ENCODE data around the gene ABCB10.
A peak's percentile ranks its signal among the peaks of the same experiment; 100 is the strongest.
"Not testable (repeated sequence)": the region's sequence is repeated elsewhere in the genome, so short reads cannot be mapped to it uniquely, and the experiment has no call there.

The ABCB10 gene

GRCh38 chr1:229572286-229572685 is 13.8 kb upstream of the ABCB10 start:
- no peak for DNase-seq (ENCODE audit: low spot score)

GRCh38 chr1:229570891-229571516 is 12.5 kb upstream of the ABCB10 start:
- DNase-seq (ENCODE audit: low spot score) = no peak

GRCh38 chr1:229570305-229570704 is 11.8 kb upstream of the ABCB10 start:
- no peak for DNase-seq (ENCODE audit: low spot score)

GRCh38 chr1:229567109-229567868 is 8.8 kb upstream of the ABCB10 start:
- DNase-seq (ENCODE audit: low spot score) = no peak

- no peak for DNase-seq (ENCODE audit: low spot score)
Observed at GRCh38 chr1:229563701-229564100, 5.2 kb upstream of the ABCB10 start.

- no peak for DNase-seq (ENCODE audit: low spot score)
Observed at GRCh38 chr1:229563241-229563640, 4.7 kb upstream of the ABCB10 start.

- DNase-seq (ENCODE audit: low spot score) = no peak
Observed at GRCh38 chr1:229562686-229563085, 4.2 kb upstream of the ABCB10 start.

GRCh38 chr1:229561141-229561540 is 2.6 kb upstream of the ABCB10 start:
- peak; percentile 42 for DNase-seq (ENCODE audit: low spot score)

GRCh38 chr1:229560124-229560523 is 1.6 kb upstream of the ABCB10 start:
- not testable (repeated sequence) for DNase-seq (ENCODE audit: low spot score)

GRCh38 chr1:229559336-229559801 is 862 bp upstream of the ABCB10 start:
- DNase-seq (ENCODE audit: low spot score) = peak; percentile 34

- DNase-seq (ENCODE audit: low spot score) = peak; percentile 73
Observed at GRCh38 chr1:229557913-229558414, 543 bp downstream of the ABCB10 start.

GRCh38 chr1:229557200-229557850 is 1.2 kb downstream of the ABCB10 start:
- peak; percentile 66 for DNase-seq (ENCODE audit: low spot score)

GRCh38 chr1:229554886-229555621 is 3.5 kb downstream of the ABCB10 start:
- DNase-seq (ENCODE audit: low spot score) = peak; percentile 90

- DNase-seq (ENCODE audit: low spot score) = peak; percentile 51
Observed at GRCh38 chr1:229553621-229554130, 4.8 kb downstream of the ABCB10 start.

GRCh38 chr1:229552732-229553131 is 5.8 kb downstream of the ABCB10 start:
- DNase-seq (ENCODE audit: low spot score) = no peak

- DNase-seq (ENCODE audit: low spot score) = peak; percentile 32
Observed at GRCh38 chr1:229550812-229551567, 7.5 kb downstream of the ABCB10 start.

- no peak for DNase-seq (ENCODE audit: low spot score)
Observed at GRCh38 chr1:229547542-229547941, 11.0 kb downstream of the ABCB10 start.

GRCh38 chr1:229544587-229544986 is 13.9 kb downstream of the ABCB10 start:
- no peak for DNase-seq (ENCODE audit: low spot score)

GRCh38 chr1:229539863-229540506 is 18.5 kb downstream of the ABCB10 start:
- no peak for DNase-seq (ENCODE audit: low spot score)

GRCh38 chr1:229538945-229539344 is 19.6 kb downstream of the ABCB10 start:
- DNase-seq (ENCODE audit: low spot score) = no peak

GRCh38 chr1:229537894-229538293 is 20.6 kb downstream of the ABCB10 start:
- DNase-seq (ENCODE audit: low spot score) = no peak

Measured in hematopoietic multipotent progenitor cell treated with erythropoietin and hydrocortisone succinate and interleukin-3 and kit ligand, for 17 days (in vitro differentiated cells).